IMR-90 (cell line): ENCODE results near the gene MTUS2. TPM values are rescaled to one million over a fixed set of nuclear protein-coding genes. Genes with fewer than 3 reads are reported as not detected.

Experiments
- ATAC-seq: fragments of 200-7000 bp; cut with Tn5 transposase; 2 replicates; pipeline ENCODE4 v1.9.1; 2020; ENCODE audit warnings: low read depth, mild to moderate bottlenecking, moderate library complexity
- BruUV-seq: library from RNA; stranded (reverse); fragments of 400-500 nt; replicated peaks from 2 replicates; lab custom pipeline; 2021; lab: Mats Ljungman, UMichigan
- CTCF ChIA-PET: fragments of 300-600 bp; formaldehyde crosslinking; extraction: SDS; loops from one replicate; lab custom pipeline; 2021; ENCODE audit warnings: antibody characterized with exemption; lab: Yijun Ruan, JAX
- POLR2A ChIA-PET: fragments of 300-600 bp; sonication (Branson Sonifier 250); formaldehyde crosslinking; loops from one replicate; lab custom pipeline; 2022; ENCODE audit warnings: antibody characterized with exemption; ENCODE audit not compliant: unreplicated experiment; lab: Charles Lee
- DNase-seq: peaks from one replicate; pipeline ENCODE4 v3.0.0; 2013
- H2AFZ ChIP-seq: replicated peaks from 2 replicates; pipeline ENCODE3; 2013; ENCODE audit warnings: low read length, mild to moderate bottlenecking; ENCODE audit not compliant: poor library complexity
- H2AK5ac ChIP-seq: 2 replicates; pipeline ENCODE4 v1.6.1; 2013; ENCODE audit warnings: low read depth, low read length, inconsistent platforms
- H2AK9ac ChIP-seq: replicated peaks from 2 replicates; pipeline ENCODE3; 2013; ENCODE audit warnings: mild to moderate bottlenecking, low read depth, low read length, moderate library complexity; ENCODE audit not compliant: poor library complexity
- H2BK120ac ChIP-seq: 2 replicates; pipeline ENCODE4 v1.6.1; 2013; ENCODE audit warnings: low read depth, low read length, inconsistent platforms
- H2BK15ac ChIP-seq: 3 replicates; pipeline ENCODE4 v1.6.1; 2013; ENCODE audit warnings: low read depth, low read length, inconsistent platforms
- H2BK20ac ChIP-seq: 2 replicates; pipeline ENCODE4 v1.6.1; 2013; ENCODE audit warnings: low read depth, mild to moderate bottlenecking, inconsistent platforms, low read length, moderate library complexity
- H2BK5ac ChIP-seq: 2 replicates; pipeline ENCODE4 v1.6.1; 2013; ENCODE audit warnings: mild to moderate bottlenecking, low read depth, low read length, inconsistent platforms; ENCODE audit not compliant: poor library complexity, severe bottlenecking
- H3K14ac ChIP-seq: replicated peaks from 2 replicates; pipeline ENCODE4 v1.6.1; 2013; ENCODE audit warnings: low read depth, low read length, inconsistent platforms
- H3K18ac ChIP-seq: 2 replicates; pipeline ENCODE4 v1.6.1; 2013; ENCODE audit warnings: low read depth, low read length, control low read depth
- H3K23ac ChIP-seq: 2 replicates; pipeline ENCODE4 v1.6.1; 2013; ENCODE audit warnings: low read depth, low read length, inconsistent platforms
- H3K27ac ChIP-seq: 2 replicates; pipeline ENCODE4 v1.5.1; 2013; ENCODE audit warnings: mild to moderate bottlenecking, control low read depth, low read length; ENCODE audit not compliant: insufficient read depth
- H3K27me3 ChIP-seq: 2 replicates; pipeline ENCODE4 v1.6.1; 2013; ENCODE audit warnings: low read length; ENCODE audit not compliant: control insufficient read depth, insufficient read depth
- H3K36me3 ChIP-seq: 2 replicates; pipeline ENCODE4 v1.6.1; 2013; ENCODE audit warnings: low read length, mixed read lengths; ENCODE audit not compliant: control insufficient read depth, insufficient read depth
- H3K4ac ChIP-seq: 2 replicates; pipeline ENCODE4 v1.6.1; 2013; ENCODE audit warnings: low read depth, low read length, inconsistent platforms
- H3K4me1 ChIP-seq: 2 replicates; pipeline ENCODE4 v1.6.1; 2013; ENCODE audit warnings: low read length, mixed read lengths; ENCODE audit not compliant: control insufficient read depth, insufficient read depth
- H3K4me2 ChIP-seq: 2 replicates; pipeline ENCODE4 v1.6.1; 2013; ENCODE audit warnings: low read depth, mild to moderate bottlenecking, control low read depth, low read length, moderate library complexity
- H3K4me3 ChIP-seq: 2 replicates; pipeline ENCODE4 v1.5.1; 2013; ENCODE audit warnings: low read depth, mild to moderate bottlenecking, control low read depth, low read length, moderate library complexity; ENCODE audit not compliant: insufficient read depth
- H3K56ac ChIP-seq: 2 replicates; pipeline ENCODE4 v1.6.1; 2013; ENCODE audit warnings: low read length, inconsistent platforms; ENCODE audit not compliant: insufficient read depth; ENCODE audit errors: extremely low read depth
- H3K79me1 ChIP-seq, 2 experiments: 2 replicates each; pipeline ENCODE4 v1.6.1; 2013; ENCODE audit warnings: low read length in 2 of 2, inconsistent platforms in 1 of 2, low read depth in 1 of 2
- H3K9ac ChIP-seq: 2 replicates; pipeline ENCODE4 v1.6.1; 2013; ENCODE audit warnings: low read depth, low read length, control low read depth
- H3K9me1 ChIP-seq: 2 replicates; pipeline ENCODE4 v1.6.1; 2013; ENCODE audit warnings: low read length, inconsistent platforms; ENCODE audit not compliant: insufficient read depth
- H3K9me3 ChIP-seq: 2 replicates; pipeline ENCODE4 v1.6.1; 2013; ENCODE audit warnings: low read length; ENCODE audit not compliant: control insufficient read depth, insufficient read depth
- H4K20me1 ChIP-seq: 2 replicates; pipeline ENCODE4 v1.6.1; 2013; ENCODE audit warnings: low read length, inconsistent platforms; ENCODE audit not compliant: insufficient read depth
- H4K5ac ChIP-seq: 2 replicates; pipeline ENCODE4 v1.6.1; 2013; ENCODE audit warnings: mild to moderate bottlenecking, low read depth, low read length, control low read depth
- H4K8ac ChIP-seq, 2 experiments: 2 replicates each; pipeline ENCODE4 v1.6.1; 2013; ENCODE audit warnings: low read depth in 2 of 2, low read length in 2 of 2, control low read depth in 1 of 2, inconsistent platforms in 1 of 2
- H4K91ac ChIP-seq: 2 replicates; pipeline ENCODE4 v1.6.1; 2013; ENCODE audit warnings: low read depth, low read length, inconsistent platforms; ENCODE audit not compliant: insufficient read depth
- BHLHE40 ChIP-seq: fragments of 150-350 bp; IDR thresholded peaks from 2 replicates; pipeline ENCODE4 v1.6.1; 2016; ENCODE audit warnings: mild to moderate bottlenecking, low read depth, low read length
- CEBPB ChIP-seq: IDR thresholded peaks from 2 replicates; pipeline ENCODE4 v1.6.1; 2012; ENCODE audit warnings: low read depth, low read length, improper control_type of control experiment
- CHD1 ChIP-seq: IDR thresholded peaks from 2 replicates; pipeline ENCODE4 v1.6.1; 2012; ENCODE audit warnings: low read depth, low read length, improper control_type of control experiment
- ELK1 ChIP-seq: fragments of 150-350 bp; IDR thresholded peaks from 2 replicates; pipeline ENCODE4 v1.6.1; 2016; ENCODE audit warnings: low read depth, mild to moderate bottlenecking, low read length, moderate library complexity, borderline replicate concordance
- MAFK ChIP-seq: IDR thresholded peaks from 2 replicates; pipeline ENCODE4 v1.6.1; 2012; ENCODE audit warnings: low read depth, low read length, improper control_type of control experiment
- MAZ ChIP-seq: IDR thresholded peaks from 2 replicates; pipeline ENCODE4 v1.6.1; 2012; ENCODE audit warnings: low read depth, mild to moderate bottlenecking, low read length, improper control_type of control experiment, moderate library complexity, borderline replicate concordance
- MXI1 ChIP-seq: IDR thresholded peaks from 2 replicates; pipeline ENCODE4 v1.6.1; 2012; ENCODE audit warnings: low read depth, mild to moderate bottlenecking, low read length, moderate library complexity, borderline replicate concordance
- POLR2A ChIP-seq: IDR thresholded peaks from 2 replicates; pipeline ENCODE4 v1.6.1; 2012; ENCODE audit warnings: mild to moderate bottlenecking, low read depth, low read length
- RAD21 ChIP-seq: IDR thresholded peaks from 2 replicates; pipeline ENCODE4 v1.6.1; 2012; ENCODE audit warnings: low read length, improper control_type of control experiment
- RCOR1 ChIP-seq: IDR thresholded peaks from 2 replicates; pipeline ENCODE4 v1.6.1; 2012; ENCODE audit warnings: mild to moderate bottlenecking, low read length, improper control_type of control experiment; ENCODE audit not compliant: insufficient replicate concordance
- RFX5 ChIP-seq: IDR thresholded peaks from 2 replicates; pipeline ENCODE4 v1.8.0; 2012; ENCODE audit warnings: low read depth, mild to moderate bottlenecking, low read length, moderate library complexity
- SMC3 ChIP-seq: fragments of 150-350 bp; IDR thresholded peaks from 2 replicates; pipeline ENCODE4 v1.6.1; 2016; ENCODE audit warnings: low read depth, mild to moderate bottlenecking, antibody characterized with exemption, low read length, moderate library complexity
- WGBS, 2 experiments: methylation state at CpG; one replicate each; pipeline versions ENCODE4 v1.1.5 to v1.1.7; 2013; ENCODE audit warnings: missing lambda C conversion rate in 2 of 2; ENCODE audit not compliant: insufficient read length in 1 of 2; ENCODE audit errors: extremely low coverage in 2 of 2; 5-methylcytosine and 5-hydroxymethylcytosine counted together
- dilution Hi-C: fragments of 300-500 bp; cut with HindIII; formaldehyde crosslinking; loops from one replicate; pipeline ENCODE4 v1.14.3; 2018; ENCODE audit warnings: low sequenced_read_pairs; ENCODE audit not compliant: unreplicated experiment
- in situ Hi-C: fragments of 300-500 bp; cut with MboI; formaldehyde crosslinking; loops from 3 replicates; pipeline ENCODE4 v1.14.3; 2019; ENCODE audit warnings: low sequenced_read_pairs, inconsistent platforms, mixed read lengths
- intact Hi-C: fragments of 100-400 bp; cut with micrococcal nuclease; formaldehyde crosslinking; loops from 2 replicates; pipeline ENCODE4 v1.10.0; 2022
- polyA plus RNA-seq, 3 experiments: library from polyadenylated mRNA; depleted of rRNA; stranded (reverse); fragments of >200 nt; gene quantifications; 2 replicates each; pipeline ENCODE4 v1.2.3, GENCODE V29; 2012; ENCODE audit warnings: low replicate concordance in 1 of 3
- total RNA-seq: library from RNA; depleted of rRNA; stranded (reverse); fragments of >200 nt; gene quantifications from 2 replicates; pipeline ENCODE4 v1.2.3, GENCODE V29; 2012

MTUS2 gene
- total and polyA plus RNA-seq, 2 of the 4 experiments (the other 2 are of a cell fraction) = under 0.01 to 0.02 TPM

GRCh38 chr13:29266756-29267733, 446.9 kb downstream of the MTUS2 start:
- in situ Hi-C loops = no loop called here
- WGBS, 2 experiments = 38% methylated on average over 3 of the region's 11 CpGs; no CpG with 5 or more reads in 1 of the 2 experiments

More at GRCh38 chr13:29266756-29267733, 446.9 kb downstream of the MTUS2 start:
- H4K20me1 ChIP-seq = no peaks in the 10 kb centered on the region
- intact Hi-C loops (no loop called here), dilution Hi-C loops (no loop called here)
- DNase-seq (no peak), ATAC-seq (no peak)
- no peak overlapping the region for H4K8ac ChIP-seq
- TF ChIP-seq POLR2A (no peak), SMC3 (no peak), RFX5 (no peak), RCOR1 (no peak), ELK1 (no peak), BHLHE40 (no peak), MAZ (no peak), CEBPB (no peak), MAFK (no peak), CHD1 (no peak), MXI1 (no peak), RAD21 (no peak)
- no peak overlapping the region for H3K4me3 ChIP-seq
- no peaks in the 10 kb centered on the region for H3K27me3 ChIP-seq
- no peak overlapping the region for H3K4me2 ChIP-seq
- no peak overlapping the region for H3K18ac ChIP-seq
- ChIA-PET CTCF (no interaction called here), POLR2A (no interaction called here)
- H3K4me1 ChIP-seq = no peaks in the 10 kb centered on the region
- H3K23ac ChIP-seq = no peak overlapping the region
- no peak overlapping the region for H2AK9ac ChIP-seq
- H3K56ac ChIP-seq = no peak overlapping the region
- H2BK120ac ChIP-seq = no peak overlapping the region
- peaks cover 8% of the 10 kb centered on the region; the same call in 1 of the 2 replicates for H3K9me3 ChIP-seq
- no peaks in the 10 kb centered on the region for H3K9me1 ChIP-seq
- no peak overlapping the region for H2BK20ac ChIP-seq
- H3K14ac ChIP-seq = no peak overlapping the region
- no peak overlapping the region for H2AFZ ChIP-seq
- H3K4ac ChIP-seq = no peak overlapping the region
- H2AK5ac ChIP-seq = no peak overlapping the region
- H3K9ac ChIP-seq = no peak overlapping the region
- H2BK5ac ChIP-seq = no peak overlapping the region
- no peak overlapping the region for H4K5ac ChIP-seq
- no peak overlapping the region for H4K91ac ChIP-seq
- no peaks in the 10 kb centered on the region for H3K36me3 ChIP-seq
- H3K27ac ChIP-seq = no peak overlapping the region
- H2BK15ac ChIP-seq = no peak overlapping the region
- H3K79me1 ChIP-seq = no peaks in the 10 kb centered on the region
- BruUV-seq = no TSS peak
